ENCODE measurements around the gene MAPK14.

DNA sequence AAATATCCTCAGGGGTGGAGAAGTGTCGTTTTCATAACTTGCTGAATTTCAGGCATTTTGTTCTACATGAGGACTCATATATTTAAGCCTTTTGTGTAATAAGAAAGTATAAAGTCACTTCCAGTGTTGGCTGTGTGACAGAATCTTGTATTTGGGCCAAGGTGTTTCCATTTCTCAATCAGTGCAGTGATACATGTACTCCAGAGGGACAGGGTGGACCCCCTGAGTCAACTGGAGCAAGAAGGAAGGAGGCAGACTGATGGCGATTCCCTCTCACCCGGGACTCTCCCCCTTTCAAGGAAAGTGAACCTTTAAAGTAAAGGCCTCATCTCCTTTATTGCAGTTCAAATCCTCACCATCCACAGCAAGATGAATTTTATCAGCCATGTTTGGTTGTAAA lies 82.4 kb downstream of the MAPK14 start:
- TF ChIP-seq, protein P1, sequence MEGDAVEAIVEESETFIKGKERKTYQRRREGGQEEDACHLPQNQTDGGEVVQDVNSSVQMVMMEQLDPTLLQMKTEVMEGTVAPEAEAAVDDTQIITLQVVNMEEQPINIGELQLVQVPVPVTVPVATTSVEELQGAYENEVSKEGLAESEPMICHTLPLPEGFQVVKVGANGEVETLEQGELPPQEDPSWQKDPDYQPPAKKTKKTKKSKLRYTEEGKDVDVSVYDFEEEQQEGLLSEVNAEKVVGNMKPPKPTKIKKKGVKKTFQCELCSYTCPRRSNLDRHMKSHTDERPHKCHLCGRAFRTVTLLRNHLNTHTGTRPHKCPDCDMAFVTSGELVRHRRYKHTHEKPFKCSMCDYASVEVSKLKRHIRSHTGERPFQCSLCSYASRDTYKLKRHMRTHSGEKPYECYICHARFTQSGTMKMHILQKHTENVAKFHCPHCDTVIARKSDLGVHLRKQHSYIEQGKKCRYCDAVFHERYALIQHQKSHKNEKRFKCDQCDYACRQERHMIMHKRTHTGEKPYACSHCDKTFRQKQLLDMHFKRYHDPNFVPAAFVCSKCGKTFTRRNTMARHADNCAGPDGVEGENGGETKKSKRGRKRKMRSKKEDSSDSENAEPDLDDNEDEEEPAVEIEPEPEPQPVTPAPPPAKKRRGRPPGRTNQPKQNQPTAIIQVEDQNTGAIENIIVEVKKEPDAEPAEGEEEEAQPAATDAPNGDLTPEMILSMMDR (IDR thresholded peaks at IDR 0.05; ENCODE audit: low read depth, low read length, missing input control): no peak
- TF ChIP-seq GABPA (IDR thresholded peaks at IDR 0.05 in 1 of 2, conservative IDR thresholded peaks at IDR 0.05 in 1 of 2) (no peak), RAD21 (IDR thresholded peaks at IDR 0.05) (no peak), EGR1 (IDR thresholded peaks at IDR 0.05; ENCODE audit: low read depth in 2 of 2) (no peak), FOXA1 (IDR thresholded peaks at IDR 0.05) (no peak), HNF4A (conservative IDR thresholded peaks at IDR 0.05) (no peak), TAF1 (conservative IDR thresholded peaks at IDR 0.05) (no peak), RXRA (IDR thresholded peaks at IDR 0.05) (no peak)
- TF ChIP-seq, protein P2, sequence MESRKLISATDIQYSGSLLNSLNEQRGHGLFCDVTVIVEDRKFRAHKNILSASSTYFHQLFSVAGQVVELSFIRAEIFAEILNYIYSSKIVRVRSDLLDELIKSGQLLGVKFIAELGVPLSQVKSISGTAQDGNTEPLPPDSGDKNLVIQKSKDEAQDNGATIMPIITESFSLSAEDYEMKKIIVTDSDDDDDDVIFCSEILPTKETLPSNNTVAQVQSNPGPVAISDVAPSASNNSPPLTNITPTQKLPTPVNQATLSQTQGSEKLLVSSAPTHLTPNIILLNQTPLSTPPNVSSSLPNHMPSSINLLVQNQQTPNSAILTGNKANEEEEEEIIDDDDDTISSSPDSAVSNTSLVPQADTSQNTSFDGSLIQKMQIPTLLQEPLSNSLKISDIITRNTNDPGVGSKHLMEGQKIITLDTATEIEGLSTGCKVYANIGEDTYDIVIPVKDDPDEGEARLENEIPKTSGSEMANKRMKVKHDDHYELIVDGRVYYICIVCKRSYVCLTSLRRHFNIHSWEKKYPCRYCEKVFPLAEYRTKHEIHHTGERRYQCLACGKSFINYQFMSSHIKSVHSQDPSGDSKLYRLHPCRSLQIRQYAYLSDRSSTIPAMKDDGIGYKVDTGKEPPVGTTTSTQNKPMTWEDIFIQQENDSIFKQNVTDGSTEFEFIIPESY (IDR thresholded peaks at IDR 0.05): no peak
- TF ChIP-seq, protein P3, sequence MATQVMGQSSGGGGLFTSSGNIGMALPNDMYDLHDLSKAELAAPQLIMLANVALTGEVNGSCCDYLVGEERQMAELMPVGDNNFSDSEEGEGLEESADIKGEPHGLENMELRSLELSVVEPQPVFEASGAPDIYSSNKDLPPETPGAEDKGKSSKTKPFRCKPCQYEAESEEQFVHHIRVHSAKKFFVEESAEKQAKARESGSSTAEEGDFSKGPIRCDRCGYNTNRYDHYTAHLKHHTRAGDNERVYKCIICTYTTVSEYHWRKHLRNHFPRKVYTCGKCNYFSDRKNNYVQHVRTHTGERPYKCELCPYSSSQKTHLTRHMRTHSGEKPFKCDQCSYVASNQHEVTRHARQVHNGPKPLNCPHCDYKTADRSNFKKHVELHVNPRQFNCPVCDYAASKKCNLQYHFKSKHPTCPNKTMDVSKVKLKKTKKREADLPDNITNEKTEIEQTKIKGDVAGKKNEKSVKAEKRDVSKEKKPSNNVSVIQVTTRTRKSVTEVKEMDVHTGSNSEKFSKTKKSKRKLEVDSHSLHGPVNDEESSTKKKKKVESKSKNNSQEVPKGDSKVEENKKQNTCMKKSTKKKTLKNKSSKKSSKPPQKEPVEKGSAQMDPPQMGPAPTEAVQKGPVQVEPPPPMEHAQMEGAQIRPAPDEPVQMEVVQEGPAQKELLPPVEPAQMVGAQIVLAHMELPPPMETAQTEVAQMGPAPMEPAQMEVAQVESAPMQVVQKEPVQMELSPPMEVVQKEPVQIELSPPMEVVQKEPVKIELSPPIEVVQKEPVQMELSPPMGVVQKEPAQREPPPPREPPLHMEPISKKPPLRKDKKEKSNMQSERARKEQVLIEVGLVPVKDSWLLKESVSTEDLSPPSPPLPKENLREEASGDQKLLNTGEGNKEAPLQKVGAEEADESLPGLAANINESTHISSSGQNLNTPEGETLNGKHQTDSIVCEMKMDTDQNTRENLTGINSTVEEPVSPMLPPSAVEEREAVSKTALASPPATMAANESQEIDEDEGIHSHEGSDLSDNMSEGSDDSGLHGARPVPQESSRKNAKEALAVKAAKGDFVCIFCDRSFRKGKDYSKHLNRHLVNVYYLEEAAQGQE (IDR thresholded peaks at IDR 0.05): no peak
